HG02759 (cell line): Measurements from ENCODE around the gene ADAM10.

Experiments
- ATAC-seq: cut with Tn5 transposase; IDR thresholded peaks from one replicate; pipeline ENCODE4 v1.9.1; 2021; ENCODE audit warnings: mild to moderate bottlenecking, moderate library complexity; ENCODE audit not compliant: unreplicated experiment

The ADAM10 gene

DNA sequence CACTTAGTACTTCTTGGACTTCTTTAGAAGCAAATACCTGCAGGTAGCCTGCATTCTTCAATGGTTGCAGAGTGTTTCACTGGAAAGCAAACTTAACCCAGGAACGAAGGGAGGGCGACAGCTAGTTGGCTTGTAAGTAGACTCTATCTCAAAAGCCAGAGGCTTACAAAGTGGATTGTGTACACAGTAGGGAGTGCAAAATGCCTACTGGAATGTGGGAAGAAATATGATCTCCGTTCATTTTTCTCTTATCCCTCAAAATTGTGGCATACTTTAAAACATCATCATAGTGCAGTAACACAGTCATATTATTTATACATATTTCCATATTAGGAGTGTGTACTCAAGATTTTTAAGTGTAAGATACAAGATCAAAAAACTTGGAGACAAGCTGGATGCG is 162.0 kb downstream of the ADAM10 start:
- ATAC-seq = no peak

- ATAC-seq = peak; percentile 61
Measured at GRCh38 chr15:58585693-58586443, 163.6 kb downstream of the ADAM10 start.

DNA sequence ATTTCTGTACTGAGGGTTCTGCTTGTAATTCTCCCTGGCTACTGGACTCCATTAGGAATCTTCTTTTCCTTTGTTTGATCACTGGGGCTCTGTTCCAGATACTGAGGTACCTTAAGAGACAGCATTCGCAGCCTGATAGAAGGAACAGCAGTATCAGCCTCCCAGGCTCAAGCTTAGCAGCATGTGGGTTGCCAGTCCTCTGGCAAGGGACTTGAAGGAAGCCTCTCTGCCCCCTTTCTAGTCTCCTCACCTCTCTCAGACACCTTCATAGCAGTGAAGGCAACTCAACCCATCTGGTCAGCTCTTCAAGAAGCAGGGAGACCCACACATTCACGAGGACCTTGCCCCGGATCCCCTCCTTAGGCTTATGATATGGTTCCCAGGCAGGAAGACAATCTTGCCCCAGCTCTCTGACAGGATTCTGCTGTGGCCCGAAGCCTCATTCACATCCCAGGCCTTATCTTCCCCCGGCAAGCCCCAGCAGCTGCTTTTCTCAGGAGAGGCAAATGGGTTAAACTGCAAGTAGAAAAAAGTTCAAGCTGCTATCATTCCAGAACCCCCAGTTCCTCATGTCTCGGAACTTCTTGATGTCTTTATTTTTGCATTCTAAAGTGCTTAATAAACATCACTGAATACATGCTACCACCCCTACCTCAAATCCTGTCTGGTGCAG is 164.6 kb downstream of the ADAM10 start:
- no peak for ATAC-seq

DNA sequence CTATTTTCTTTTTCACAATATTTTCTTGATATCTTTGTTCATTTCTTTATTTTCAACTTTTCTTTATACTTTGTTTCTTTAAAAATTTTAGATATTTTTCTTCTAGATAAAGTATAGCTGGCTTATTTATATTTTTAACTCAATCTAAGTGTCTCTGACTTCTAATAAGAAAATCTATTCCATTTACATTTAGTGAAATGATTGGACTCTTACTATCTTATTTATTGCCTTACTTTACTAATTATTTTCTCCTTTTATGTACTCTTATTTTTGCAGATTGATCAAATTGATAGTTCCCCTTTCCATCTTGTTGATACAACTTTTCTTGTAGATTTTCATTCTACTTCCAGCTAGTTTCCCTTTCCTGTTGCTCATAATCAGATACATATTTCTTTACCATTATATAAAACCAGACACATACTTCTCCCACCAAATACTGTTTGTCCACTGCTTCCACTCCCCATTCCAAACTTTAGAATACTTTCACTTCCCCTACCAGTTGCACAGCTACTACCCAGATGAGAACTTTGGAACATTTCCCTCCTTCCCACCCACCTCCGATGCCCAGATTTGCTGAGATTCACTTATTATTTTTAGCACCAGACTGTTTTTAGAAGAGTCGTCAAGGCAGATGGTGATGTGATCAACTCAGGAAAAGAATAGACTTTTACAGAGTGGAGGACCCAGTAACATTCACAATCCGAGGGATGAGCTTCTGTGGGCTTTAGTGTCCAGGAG is 166.2 kb downstream of the ADAM10 start:
- ATAC-seq = no peak

DNA sequence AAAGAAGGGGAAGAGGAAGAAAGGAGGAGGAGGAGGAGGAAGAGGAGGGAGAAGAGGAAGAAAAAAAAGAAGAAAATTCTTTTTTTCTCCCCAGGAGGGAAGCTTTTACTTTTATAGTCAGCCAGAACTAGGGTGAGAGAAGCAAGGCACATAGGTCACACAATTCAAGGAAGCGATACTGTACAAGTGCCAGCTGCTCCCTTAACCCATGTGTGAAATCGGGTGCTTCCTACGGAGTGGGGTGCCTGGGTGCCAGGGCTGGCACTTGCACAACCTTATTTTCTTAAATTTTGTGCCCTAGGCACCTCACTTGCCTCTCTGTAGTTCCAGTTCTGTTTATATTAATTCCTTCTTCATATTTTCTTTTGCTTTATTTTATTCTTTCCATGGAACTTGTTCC is 167.3 kb downstream of the ADAM10 start:
- ATAC-seq = no peak

GRCh38 chr15:58576657-58577056 is 172.8 kb downstream of the ADAM10 start:
- ATAC-seq = no peak

DNA sequence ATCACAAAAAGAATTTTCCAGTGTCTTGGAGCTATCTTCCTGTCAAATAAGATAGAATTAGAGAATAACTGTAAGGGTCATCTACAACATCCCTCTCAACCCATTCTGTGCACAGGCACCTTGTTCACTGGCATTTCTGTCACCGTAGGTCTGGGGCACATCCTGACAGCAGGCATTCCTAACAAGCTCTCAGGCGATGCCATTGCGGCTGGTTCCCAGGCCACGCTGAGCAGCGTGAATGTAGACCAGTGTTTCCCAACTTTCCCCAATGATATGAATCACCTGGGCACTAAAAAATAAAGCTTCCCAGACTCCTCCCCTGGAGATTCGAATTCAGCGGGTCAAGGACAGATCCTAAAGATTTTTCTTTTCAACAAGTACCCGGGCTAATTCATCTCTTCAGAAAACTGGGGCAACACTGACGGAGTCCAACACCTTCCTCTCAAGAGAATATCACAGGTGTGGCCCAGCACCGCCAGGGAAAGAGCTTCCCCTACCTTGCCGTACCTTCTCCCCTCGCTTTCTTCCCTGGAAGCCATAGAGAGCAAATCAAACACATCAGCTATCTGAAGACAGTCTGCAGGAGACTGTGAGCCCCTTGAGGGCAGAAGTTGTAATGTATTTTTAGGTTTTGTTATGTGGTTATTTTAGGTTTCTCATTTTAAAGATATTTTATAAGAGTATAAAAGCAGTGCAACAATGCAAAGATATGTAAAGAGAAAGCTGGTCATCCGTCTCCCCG is 174.3 kb downstream of the ADAM10 start:
- no peak for ATAC-seq

DNA sequence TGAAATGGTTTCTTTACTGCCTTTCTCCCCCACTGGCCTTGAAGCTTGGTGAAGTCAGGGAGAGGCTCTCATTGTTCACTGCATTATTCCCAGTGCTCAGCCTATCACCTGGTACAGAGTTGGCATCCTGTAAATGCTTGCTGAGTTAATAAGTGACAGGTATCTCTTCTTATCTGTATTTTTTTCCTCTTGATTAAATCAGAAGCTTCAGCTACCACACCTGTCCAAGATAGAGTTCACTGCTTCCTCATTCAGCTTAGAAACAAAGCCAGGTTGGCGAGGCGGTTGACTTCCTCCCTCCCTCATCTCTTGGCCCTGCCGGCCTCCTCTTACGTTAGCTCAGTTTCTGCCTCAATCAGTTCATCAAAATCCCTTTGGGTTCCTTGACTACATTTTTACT is 174.9 kb downstream of the ADAM10 start:
- ATAC-seq = no peak

- no peak for ATAC-seq
Measured at GRCh38 chr15:58573270-58573669, 176.2 kb downstream of the ADAM10 start.

GRCh38 chr15:58572521-58572920 is 177.0 kb downstream of the ADAM10 start:
- ATAC-seq = no peak

- ATAC-seq = no peak
Measured at GRCh38 chr15:58571491-58571890, 178.0 kb downstream of the ADAM10 start.

DNA sequence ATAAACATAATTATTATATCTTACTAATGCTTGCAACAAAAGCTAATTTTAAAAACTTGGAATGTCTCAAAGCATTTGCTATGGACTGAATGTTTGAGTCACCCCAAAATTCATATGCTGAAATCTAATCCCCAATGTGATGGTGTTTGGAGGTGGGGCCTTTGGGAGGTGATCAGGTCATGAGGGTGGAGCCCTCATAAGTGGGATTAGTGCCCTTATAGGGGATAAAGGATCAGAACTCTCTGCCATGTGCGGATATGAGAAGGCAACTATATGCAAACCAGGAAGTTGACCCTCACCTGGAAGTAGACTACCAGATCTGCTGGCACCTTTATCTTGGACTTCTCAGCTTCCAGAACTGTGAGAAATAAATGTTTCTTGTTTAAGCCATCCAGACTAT is 180.1 kb downstream of the ADAM10 start:
- ATAC-seq = no peak

- no peak for ATAC-seq
Measured at GRCh38 chr15:58568157-58568571, 181.3 kb downstream of the ADAM10 start.

- ATAC-seq = no peak
Measured at GRCh38 chr15:58566029-58566428, 183.5 kb downstream of the ADAM10 start.

DNA sequence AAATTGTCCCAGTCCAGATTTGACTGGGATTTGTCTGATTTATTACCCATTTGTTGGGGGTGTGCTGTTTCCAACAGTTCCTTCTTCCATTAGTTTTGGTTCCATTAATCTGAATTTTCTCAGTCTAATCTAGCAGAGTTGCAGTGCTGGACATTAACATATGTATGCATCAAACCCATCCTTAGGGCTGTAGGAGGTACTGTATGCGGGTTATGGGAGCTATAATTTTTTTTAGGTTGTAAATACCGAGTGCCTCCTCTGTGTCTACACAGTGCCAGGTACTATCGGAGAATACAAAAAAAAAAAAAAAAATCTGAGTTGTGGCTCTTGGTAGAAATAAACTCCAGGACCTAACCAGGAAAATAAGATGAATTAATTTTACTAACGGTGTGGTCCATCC is 183.9 kb downstream of the ADAM10 start:
- ATAC-seq = no peak

DNA sequence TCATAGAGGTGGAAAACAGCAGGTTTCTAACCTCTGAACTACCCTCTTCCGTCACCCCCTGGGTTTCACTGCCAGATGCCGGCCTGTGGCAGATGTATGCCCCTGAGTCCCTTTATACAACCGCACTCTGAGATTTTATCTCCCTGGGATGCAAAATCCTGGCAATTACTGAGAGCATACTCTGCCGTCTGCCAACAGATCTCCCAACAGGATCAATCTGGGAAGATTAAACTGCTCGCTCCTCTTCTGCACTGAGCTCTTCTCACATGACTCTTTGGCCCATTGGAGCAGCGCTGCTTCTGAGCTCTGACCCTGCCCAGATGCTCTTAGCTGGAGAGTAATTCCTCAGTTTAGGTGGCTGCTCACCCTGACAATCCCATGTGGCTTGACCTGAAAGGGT is 184.5 kb downstream of the ADAM10 start:
- no peak for ATAC-seq

GRCh38 chr15:58562135-58562534 is 187.4 kb downstream of the ADAM10 start:
- ATAC-seq = no peak

GRCh38 chr15:58561321-58561720 is 188.2 kb downstream of the ADAM10 start:
- ATAC-seq = no peak

DNA sequence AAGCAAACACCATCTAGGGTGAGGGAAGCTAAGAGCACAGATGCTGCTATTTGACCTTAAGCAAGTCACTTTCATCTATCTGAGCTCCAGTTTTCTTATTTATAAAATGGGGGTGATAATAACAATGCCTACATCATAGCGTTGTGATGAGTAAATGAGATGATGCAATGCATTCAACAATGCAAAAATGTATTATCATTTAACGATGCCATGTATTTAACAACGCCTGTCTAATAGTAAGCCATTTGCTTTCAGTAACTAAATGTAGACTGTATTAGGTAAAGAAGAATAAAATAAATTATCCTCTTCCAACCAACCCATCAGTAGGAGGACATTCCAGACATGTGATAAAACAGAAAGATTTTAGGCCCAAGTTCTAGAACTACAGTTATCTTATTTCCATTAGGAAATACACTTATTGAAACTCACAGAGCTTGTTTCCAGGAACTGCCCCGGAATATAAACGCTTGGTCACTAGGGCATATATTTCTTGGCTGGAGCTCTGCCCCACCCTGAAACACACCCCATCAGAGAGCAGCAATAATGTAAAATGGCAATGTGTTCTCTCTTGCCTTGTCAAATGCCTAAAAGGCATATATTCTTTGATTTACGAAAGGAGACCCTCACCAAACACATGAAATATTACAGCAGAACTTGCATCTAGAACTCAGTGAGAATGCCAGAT is 189.5 kb downstream of the ADAM10 start:
- ATAC-seq = no peak

GRCh38 chr15:58558777-58559176 is 190.7 kb downstream of the ADAM10 start:
- no peak for ATAC-seq

- no peak for ATAC-seq
Measured at GRCh38 chr15:58556541-58556940, 193.0 kb downstream of the ADAM10 start.
